ENCODE measurements around the gene FOXN3.

- TF ChIP-seq CTCF (conservative IDR thresholded peaks at IDR 0.05 in 1 of 2, IDR thresholded peaks at IDR 0.05 in 1 of 2; ENCODE audit: low read depth in 1 of 2, low read length in 2 of 2) (no peak), EZH2 (IDR thresholded peaks at IDR 0.05; ENCODE audit: low read length, missing control alignments) (no peak)
These were observed 46.7 kb downstream of the FOXN3 start for GRCh38 chr14:89370381-89370780.
